Measurements from ENCODE around the gene DENND6B. TPM values are rescaled to one million over a fixed set of nuclear protein-coding genes. Genes with fewer than 3 reads are reported as not detected.
A peak's percentile ranks its signal among the peaks of the same experiment; 100 is the strongest.

The DENND6B gene
- total and polyA plus RNA-seq, 2 of the 13 experiments (the other 11 are each of a cell fraction or from before 2014, with no cell fraction given): 0.95 to 3.8 TPM

DNA sequence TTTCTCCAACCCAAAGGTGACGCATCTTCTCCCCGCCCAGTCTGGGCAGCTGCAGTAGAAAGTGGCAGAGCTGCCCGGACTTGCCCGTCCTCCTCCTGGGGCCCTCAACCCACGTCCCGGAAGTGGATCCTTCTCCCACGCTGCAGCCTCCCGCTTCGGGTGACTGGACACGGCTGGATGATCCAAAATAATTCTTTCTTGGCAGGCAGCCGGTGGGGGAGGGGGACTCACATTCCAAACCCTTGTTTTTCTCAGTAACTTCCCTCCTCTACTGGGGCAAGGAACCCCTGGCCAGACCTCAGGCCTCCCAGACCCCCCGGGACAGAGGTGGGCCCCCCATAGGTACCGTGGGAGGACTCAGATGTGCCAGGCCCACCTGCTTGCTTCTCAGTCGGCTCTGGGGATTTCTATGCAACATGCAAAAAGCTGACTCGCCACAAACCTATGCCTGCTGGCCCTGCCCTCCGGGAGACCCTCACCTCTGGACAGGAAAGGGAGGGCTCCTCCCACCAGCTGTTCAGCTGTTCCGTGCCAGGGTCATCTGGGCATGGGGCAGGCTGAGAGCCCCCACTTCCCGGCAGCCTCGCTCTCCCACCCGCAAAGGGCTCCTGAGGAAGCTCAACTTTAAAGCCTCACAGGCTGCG lies 20.8 kb downstream of the DENND6B start (continued):
- TF ChIP-seq HNF4A (CRISPR knock-in tag; IDR thresholded peaks at IDR 0.05) (no peak), ZNF781 (CRISPR knock-in tag; IDR thresholded peaks at IDR 0.05; ENCODE audit: borderline replicate concordance, not compliant biosample characterization) (no peak), ZNF20 (CRISPR knock-in tag; IDR thresholded peaks at IDR 0.05) (no peak), ELF3 (CRISPR knock-in tag; IDR thresholded peaks at IDR 0.05) (no peak), ZNF121 (CRISPR knock-in tag; IDR thresholded peaks at IDR 0.05) (no peak), SP1 (IDR thresholded peaks at IDR 0.05) (no peak), SP1 (CRISPR knock-in tag; IDR thresholded peaks at IDR 0.05) (no peak), SMC3 (IDR thresholded peaks at IDR 0.05; ENCODE audit: low read length) (no peak), PHF21A (CRISPR knock-in tag; IDR thresholded peaks at IDR 0.05) (peak; percentile 57), ETV6 (CRISPR knock-in tag; conservative IDR thresholded peaks at IDR 0.05) (no peak), SRY (CRISPR knock-in tag; IDR thresholded peaks at IDR 0.05) (0 out of 2 replicates have a peak, but pooled peaks have one; percentile 17), ZSCAN21 (CRISPR knock-in tag; IDR thresholded peaks at IDR 0.05; ENCODE audit: borderline replicate concordance) (no peak), KDM5B (CRISPR knock-in tag; IDR thresholded peaks at IDR 0.05; ENCODE audit: borderline replicate concordance) (no peak), EP300 (IDR thresholded peaks at IDR 0.05; ENCODE audit: low read depth in 2 of 2, low read length in 2 of 2) (no peak), EP300 (CRISPR knock-in tag; IDR thresholded peaks at IDR 0.05; ENCODE audit: borderline replicate concordance) (no peak), ELF1 (CRISPR knock-in tag; IDR thresholded peaks at IDR 0.05) (peak; percentile 79), GTF3A (CRISPR knock-in tag; conservative IDR thresholded peaks at IDR 0.05) (no peak), HOXA9 (CRISPR knock-in tag; IDR thresholded peaks at IDR 0.05; ENCODE audit: borderline replicate concordance) (no peak)
- TF ChIP-seq, protein P1, sequence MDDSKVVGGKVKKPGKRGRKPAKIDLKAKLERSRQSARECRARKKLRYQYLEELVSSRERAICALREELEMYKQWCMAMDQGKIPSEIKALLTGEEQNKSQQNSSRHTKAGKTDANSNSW (CRISPR knock-in tag; IDR thresholded peaks at IDR 0.05; ENCODE audit: borderline replicate concordance): no peak
- TF ChIP-seq, protein P2, sequence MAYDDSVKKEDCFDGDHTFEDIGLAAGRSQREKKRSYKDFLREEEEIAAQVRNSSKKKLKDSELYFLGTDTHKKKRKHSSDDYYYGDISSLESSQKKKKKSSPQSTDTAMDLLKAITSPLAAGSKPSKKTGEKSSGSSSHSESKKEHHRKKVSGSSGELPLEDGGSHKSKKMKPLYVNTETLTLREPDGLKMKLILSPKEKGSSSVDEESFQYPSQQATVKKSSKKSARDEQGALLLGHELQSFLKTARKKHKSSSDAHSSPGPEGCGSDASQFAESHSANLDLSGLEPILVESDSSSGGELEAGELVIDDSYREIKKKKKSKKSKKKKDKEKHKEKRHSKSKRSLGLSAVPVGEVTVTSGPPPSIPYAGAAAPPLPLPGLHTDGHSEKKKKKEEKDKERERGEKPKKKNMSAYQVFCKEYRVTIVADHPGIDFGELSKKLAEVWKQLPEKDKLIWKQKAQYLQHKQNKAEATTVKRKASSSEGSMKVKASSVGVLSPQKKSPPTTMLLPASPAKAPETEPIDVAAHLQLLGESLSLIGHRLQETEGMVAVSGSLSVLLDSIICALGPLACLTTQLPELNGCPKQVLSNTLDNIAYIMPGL (CRISPR knock-in tag; IDR thresholded peaks at IDR 0.05; ENCODE audit: borderline replicate concordance in 1 of 2, low read depth in 1 of 2): peak in 1 of 2 experiments; percentile 35; a peak in 2 of 4 replicates
- TF ChIP-seq, protein P3, sequence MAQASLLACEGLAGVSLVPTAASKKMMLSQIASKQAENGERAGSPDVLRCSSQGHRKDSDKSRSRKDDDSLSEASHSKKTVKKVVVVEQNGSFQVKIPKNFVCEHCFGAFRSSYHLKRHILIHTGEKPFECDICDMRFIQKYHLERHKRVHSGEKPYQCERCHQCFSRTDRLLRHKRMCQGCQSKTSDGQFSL (CRISPR knock-in tag; IDR thresholded peaks at IDR 0.05): no peak
- TF ChIP-seq, protein P4, sequence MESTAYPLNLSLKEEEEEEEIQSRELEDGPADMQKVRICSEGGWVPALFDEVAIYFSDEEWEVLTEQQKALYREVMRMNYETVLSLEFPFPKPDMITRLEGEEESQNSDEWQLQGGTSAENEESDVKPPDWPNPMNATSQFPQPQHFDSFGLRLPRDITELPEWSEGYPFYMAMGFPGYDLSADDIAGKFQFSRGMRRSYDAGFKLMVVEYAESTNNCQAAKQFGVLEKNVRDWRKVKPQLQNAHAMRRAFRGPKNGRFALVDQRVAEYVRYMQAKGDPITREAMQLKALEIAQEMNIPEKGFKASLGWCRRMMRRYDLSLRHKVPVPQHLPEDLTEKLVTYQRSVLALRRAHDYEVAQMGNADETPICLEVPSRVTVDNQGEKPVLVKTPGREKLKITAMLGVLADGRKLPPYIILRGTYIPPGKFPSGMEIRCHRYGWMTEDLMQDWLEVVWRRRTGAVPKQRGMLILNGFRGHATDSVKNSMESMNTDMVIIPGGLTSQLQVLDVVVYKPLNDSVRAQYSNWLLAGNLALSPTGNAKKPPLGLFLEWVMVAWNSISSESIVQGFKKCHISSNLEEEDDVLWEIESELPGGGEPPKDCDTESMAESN (CRISPR knock-in tag; conservative IDR thresholded peaks at IDR 0.05): no peak
- TF ChIP-seq, protein P5, sequence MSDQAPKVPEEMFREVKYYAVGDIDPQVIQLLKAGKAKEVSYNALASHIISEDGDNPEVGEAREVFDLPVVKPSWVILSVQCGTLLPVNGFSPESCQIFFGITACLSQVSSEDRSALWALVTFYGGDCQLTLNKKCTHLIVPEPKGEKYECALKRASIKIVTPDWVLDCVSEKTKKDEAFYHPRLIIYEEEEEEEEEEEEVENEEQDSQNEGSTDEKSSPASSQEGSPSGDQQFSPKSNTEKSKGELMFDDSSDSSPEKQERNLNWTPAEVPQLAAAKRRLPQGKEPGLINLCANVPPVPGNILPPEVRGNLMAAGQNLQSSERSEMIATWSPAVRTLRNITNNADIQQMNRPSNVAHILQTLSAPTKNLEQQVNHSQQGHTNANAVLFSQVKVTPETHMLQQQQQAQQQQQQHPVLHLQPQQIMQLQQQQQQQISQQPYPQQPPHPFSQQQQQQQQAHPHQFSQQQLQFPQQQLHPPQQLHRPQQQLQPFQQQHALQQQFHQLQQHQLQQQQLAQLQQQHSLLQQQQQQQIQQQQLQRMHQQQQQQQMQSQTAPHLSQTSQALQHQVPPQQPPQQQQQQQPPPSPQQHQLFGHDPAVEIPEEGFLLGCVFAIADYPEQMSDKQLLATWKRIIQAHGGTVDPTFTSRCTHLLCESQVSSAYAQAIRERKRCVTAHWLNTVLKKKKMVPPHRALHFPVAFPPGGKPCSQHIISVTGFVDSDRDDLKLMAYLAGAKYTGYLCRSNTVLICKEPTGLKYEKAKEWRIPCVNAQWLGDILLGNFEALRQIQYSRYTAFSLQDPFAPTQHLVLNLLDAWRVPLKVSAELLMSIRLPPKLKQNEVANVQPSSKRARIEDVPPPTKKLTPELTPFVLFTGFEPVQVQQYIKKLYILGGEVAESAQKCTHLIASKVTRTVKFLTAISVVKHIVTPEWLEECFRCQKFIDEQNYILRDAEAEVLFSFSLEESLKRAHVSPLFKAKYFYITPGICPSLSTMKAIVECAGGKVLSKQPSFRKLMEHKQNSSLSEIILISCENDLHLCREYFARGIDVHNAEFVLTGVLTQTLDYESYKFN (CRISPR knock-in tag; conservative IDR thresholded peaks at IDR 0.05): no peak

Measured in HepG2 (cell line).